ENCODE measurements around the gene PABPC5.

PABPC5 gene

GRCh38 chrX:91434351-91435168, at the start of gene PABPC5:
PABPC5 (plus strand) TSS chrX:91434839; CDS start chrX:91435578, 739 bp downstream.
- peak; percentile 64 for FAIRE-seq

- no peak for FAIRE-seq
Observed at GRCh38 chrX:91389026-91389425, 45.6 kb upstream of the PABPC5 start.

GRCh38 chrX:91414713-91415112, 19.9 kb upstream of the PABPC5 start:
- no peak for FAIRE-seq

GRCh38 chrX:91435395-91435794, 756 bp downstream of the PABPC5 start:
- no peak for FAIRE-seq
